C1 segment of cervical spinal cord (tissue), 14 donors: Measurements from ENCODE around the gene NDUFA8.

Experiments used
- DNase-seq, 14 donors: peaks; one replicate each; lab custom pipeline; 2025; lab: John Stamatoyannopoulos, UW

NDUFA8 gene

GRCh38 chr9:122159026-122159924 lies at the start of gene NDUFA8, which contains the start of gene MORN5:
TSS of gene NDUFA8 (minus strand) at chr9:122159779. CDS start at chr9:122159677, 102 bp downstream.
TSS of gene MORN5 (plus strand) at chr9:122159908. CDS start at chr9:122159973, 65 bp downstream.
- peak; percentile 29 to 95 (median 88) for DNase-seq

- no peak for DNase-seq
Observed at GRCh38 chr9:122207096-122207495, 47.5 kb upstream of the NDUFA8 start.

GRCh38 chr9:122206118-122207046 lies 46.8 kb upstream of the NDUFA8 start:
- no peak for DNase-seq

GRCh38 chr9:122205176-122205575 lies 45.6 kb upstream of the NDUFA8 start:
- DNase-seq, result no peak

GRCh38 chr9:122204491-122204890 lies 44.9 kb upstream of the NDUFA8 start:
- DNase-seq, result no peak

- DNase-seq, result no peak
Observed at GRCh38 chr9:122204055-122204454, 44.5 kb upstream of the NDUFA8 start.

GRCh38 chr9:122202111-122202510 lies 42.5 kb upstream of the NDUFA8 start:
- DNase-seq, result no peak

GRCh38 chr9:122201641-122202040 lies 42.1 kb upstream of the NDUFA8 start:
- no peak for DNase-seq

- no peak for DNase-seq
Observed at GRCh38 chr9:122200960-122201595, 41.5 kb upstream of the NDUFA8 start.

- no peak for DNase-seq
Observed at GRCh38 chr9:122197882-122198281, 38.3 kb upstream of the NDUFA8 start.

GRCh38 chr9:122197426-122197825 lies 37.8 kb upstream of the NDUFA8 start:
- DNase-seq, result no peak

GRCh38 chr9:122195875-122196274 lies 36.3 kb upstream of the NDUFA8 start:
- DNase-seq, result no peak

- no peak for DNase-seq
Observed at GRCh38 chr9:122193651-122194050, 34.1 kb upstream of the NDUFA8 start.

- no peak for DNase-seq
Observed at GRCh38 chr9:122192914-122193525, 33.4 kb upstream of the NDUFA8 start.

GRCh38 chr9:122192261-122192875 lies 32.8 kb upstream of the NDUFA8 start:
- DNase-seq, result no peak

GRCh38 chr9:122191584-122191983 lies 32.0 kb upstream of the NDUFA8 start:
- DNase-seq, result no peak

- DNase-seq, result peak in 3 of 14 donors; percentile 3 to 27 (median 16)
Observed at GRCh38 chr9:122190597-122191381, 31.2 kb upstream of the NDUFA8 start.

GRCh38 chr9:122188369-122188768 lies 28.8 kb upstream of the NDUFA8 start:
- no peak for DNase-seq

GRCh38 chr9:122186777-122187470 lies 27.3 kb upstream of the NDUFA8 start:
- DNase-seq, result no peak
